Bronchial epithelial cell (primary cell): Measurements from ENCODE around the gene ZNF789. TPM values are rescaled to one million over a fixed set of nuclear protein-coding genes. Genes with fewer than 3 reads are reported as not detected.

ENCODE experiments used
- DNase-seq: peaks from one replicate; pipeline ENCODE4 v3.0.0-alpha.2; 2010; ENCODE audit warnings: low read depth
- FAIRE-seq: peaks from 2 replicates; lab custom pipeline; 2011; peaks lifted over from hg19 to GRCh38; lab: Jason Lieb, UNC
- H3K27me3 ChIP-seq: 2 replicates; pipeline ENCODE4 v1.5.1; 2011; ENCODE audit warnings: low read length; ENCODE audit not compliant: control insufficient read depth, insufficient read depth
- H3K36me3 ChIP-seq: 2 replicates; pipeline ENCODE4 v1.5.1; 2011; ENCODE audit warnings: low read length; ENCODE audit not compliant: control insufficient read depth, insufficient read depth
- H3K4me3 ChIP-seq: 2 replicates; pipeline ENCODE4 v1.5.1; 2011; ENCODE audit warnings: mild to moderate bottlenecking, low read depth, low read length, control low read depth
- total RNA-seq: library from RNA; depleted of rRNA; stranded (reverse); fragments of >200 nt; gene quantifications from 2 replicates; pipeline ENCODE4 v1.2.1, GENCODE V29; 2014
- TF ChIP-seq, protein P1 (sequence below): IDR thresholded peaks from 2 replicates; pipeline ENCODE4 v1.5.1; 2011; ENCODE audit warnings: mild to moderate bottlenecking, moderate library complexity, low read length, control low read depth, inconsistent platforms; ENCODE audit not compliant: insufficient read depth, severe bottlenecking

The ZNF789 gene
- total RNA-seq, 1 donor from 2014 or later = 2.9 TPM

DNA sequence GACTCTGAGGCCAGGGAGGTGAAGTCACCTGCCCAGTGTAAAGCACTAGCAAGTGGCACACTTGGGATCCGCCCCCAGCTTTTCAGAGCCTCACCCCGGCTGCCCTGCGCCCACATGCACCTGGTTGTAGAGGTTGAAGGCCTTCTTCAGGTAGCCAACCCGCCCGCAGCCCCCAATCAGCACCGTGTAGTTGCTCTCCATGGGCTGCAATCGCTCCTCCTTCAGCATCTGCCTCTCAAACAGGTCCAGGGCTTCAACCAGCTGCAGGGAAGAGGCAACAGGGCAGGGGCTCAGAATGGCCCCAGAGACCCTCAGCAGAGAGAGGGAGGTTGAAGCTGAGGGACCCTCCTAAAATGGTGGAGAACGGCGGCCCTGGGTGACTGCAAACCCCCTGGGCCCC, 39.5 kb upstream of the ZNF789 start:
- H3K27me3 ChIP-seq = no peaks in the 10 kb centered on the region
- no peak overlapping the region for H3K4me3 ChIP-seq
- FAIRE-seq = no peak
- TF ChIP-seq, protein P1, sequence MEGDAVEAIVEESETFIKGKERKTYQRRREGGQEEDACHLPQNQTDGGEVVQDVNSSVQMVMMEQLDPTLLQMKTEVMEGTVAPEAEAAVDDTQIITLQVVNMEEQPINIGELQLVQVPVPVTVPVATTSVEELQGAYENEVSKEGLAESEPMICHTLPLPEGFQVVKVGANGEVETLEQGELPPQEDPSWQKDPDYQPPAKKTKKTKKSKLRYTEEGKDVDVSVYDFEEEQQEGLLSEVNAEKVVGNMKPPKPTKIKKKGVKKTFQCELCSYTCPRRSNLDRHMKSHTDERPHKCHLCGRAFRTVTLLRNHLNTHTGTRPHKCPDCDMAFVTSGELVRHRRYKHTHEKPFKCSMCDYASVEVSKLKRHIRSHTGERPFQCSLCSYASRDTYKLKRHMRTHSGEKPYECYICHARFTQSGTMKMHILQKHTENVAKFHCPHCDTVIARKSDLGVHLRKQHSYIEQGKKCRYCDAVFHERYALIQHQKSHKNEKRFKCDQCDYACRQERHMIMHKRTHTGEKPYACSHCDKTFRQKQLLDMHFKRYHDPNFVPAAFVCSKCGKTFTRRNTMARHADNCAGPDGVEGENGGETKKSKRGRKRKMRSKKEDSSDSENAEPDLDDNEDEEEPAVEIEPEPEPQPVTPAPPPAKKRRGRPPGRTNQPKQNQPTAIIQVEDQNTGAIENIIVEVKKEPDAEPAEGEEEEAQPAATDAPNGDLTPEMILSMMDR = no peak
- peaks cover 27% of the 10 kb centered on the region for H3K36me3 ChIP-seq
- no peak for DNase-seq

DNA sequence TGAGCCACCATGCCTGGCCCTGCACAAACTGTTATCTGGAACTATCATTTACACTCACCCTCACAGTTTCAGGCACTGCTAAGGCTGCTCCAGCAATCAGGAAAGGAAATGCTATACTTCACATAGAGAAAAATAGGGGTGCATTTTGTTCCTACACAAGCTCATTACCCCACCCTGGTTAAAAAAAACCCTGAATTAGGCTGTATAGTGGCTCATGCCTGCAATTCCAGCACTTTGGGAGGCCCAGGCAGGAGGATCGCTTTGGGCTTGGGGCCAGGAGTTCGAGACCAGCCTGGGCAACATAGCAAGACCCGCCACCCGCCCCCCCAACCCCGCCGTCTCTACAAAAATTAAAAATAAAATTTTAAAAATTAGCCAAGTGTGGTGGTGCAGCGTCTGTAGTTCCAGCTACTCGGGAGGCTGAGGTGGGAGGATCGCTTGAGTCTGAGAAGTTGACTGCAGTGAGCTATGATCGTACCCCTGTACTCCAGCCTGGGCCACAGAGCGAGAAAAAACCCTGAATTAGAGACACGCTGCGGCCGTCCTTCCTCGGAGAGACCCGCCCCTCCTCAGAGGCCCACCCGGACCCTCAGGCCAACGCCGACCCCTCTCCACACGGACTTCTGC, 34.6 kb upstream of the ZNF789 start:
- TF ChIP-seq, protein P1 = no peak
- DNase-seq = no peak
- no peak for FAIRE-seq
- Histone ChIP-seq H3K27me3 (no peaks in the 10 kb centered on the region), H3K4me3 (peak overlapping the region; percentile 91), H3K36me3 (peaks cover 12% of the 10 kb centered on the region)

DNA sequence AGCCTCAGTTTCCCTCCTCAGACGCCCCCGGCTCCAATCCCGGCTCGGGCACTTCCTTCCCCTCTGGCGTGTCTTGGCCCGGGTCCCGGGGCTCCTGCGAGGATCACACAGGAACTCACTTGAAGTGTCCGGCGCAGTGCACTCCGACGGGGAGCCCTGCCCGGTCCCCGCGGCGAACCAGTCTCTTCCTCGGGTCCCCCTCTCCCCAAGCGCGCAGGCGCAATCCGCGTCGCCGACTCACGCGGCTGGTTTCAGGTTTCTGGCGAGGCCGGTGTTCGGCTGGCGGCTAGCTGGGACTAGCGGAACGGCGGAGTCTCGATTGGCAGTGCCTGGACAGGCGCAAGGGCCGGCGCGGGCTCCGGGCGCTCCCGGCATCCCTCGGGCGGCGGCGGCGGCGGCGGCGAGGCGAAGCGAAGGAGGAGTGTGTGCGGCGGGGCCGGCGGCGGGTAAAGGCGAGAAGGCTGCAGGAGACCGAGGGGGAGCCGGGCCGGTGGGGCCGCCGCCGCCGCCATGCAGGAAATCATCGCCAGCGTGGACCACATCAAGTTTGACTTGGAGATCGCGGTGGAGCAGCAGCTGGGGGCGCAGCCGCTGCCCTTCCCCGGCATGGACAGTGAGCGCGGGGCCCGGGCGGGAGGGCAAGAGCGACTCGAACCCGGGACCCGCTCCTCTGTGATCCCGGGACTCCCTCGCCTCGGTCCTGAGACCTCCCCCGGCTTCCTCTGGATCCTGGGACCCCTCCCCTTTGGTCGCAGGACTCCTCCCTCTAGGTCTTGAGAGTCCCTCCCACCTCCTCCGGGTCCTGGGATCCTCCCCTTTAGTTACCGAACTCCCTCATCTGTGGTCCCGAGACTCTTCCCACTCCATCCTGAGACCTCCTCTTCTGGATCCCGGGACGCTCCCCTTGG, 33.9 kb upstream of the ZNF789 start, which contains the start of the genes CPSF4 and PTCD1:
Gene CPSF4 (plus strand): TSS at position 371 of the 908 bp plus-strand sequence. CDS start 140 bp downstream, at position 511.
Gene PTCD1 (minus strand): TSS at position 226 of the 908 bp plus-strand sequence. CDS start 3,556 bp downstream, outside the sequence.
- Histone ChIP-seq H3K4me3 (peak within 1 kb of the TSS; percentile 91), H3K27me3 (no peaks in the 10 kb centered on the region), H3K36me3 (peaks cover 9% of the 10 kb centered on the region)
- DNase-seq (peak; percentile 87), FAIRE-seq (no peak)
- TF ChIP-seq, protein P1 = no peak

DNA sequence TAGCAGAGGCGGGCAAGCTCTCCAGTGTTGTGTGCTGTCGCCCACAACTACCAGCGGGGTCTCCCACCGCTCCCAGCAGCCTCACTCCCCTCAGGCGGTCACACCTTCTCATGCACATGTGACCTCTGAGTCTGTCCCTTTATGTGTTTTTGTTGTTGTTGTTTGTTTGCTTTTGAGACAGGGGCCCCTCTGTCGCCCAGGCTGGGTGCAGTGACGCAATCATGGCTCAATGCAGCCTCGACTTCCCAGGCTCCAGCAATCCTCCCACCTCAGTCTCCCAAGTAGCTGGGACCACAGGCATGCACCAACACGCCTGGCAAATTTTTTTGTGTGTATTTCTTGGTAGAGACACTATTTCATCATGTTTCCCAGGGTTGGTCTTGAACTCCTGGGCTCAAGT, 32.5 kb upstream of the ZNF789 start:
- TF ChIP-seq, protein P1 = no peak
- FAIRE-seq = no peak
- peak overlapping the region; percentile 91 for H3K4me3 ChIP-seq

DNA sequence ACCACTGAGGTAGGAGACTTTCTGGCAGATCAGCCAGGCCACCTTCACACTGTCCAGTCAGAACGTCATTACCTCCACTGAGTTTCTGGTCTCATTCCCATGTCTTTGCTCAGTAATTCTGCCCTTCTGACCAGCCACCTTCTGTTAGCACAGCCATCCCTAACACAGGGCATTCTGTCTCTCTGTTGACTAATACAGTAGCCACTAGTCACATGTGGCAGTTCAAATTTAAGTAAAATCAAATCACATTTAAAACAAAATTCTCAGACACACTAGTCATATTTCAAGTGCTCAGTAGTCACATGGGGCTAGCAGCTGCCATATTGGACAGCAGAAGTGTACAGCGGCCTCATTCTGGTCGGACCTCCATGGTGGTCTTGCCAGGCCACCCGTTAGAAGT, 26.6 kb upstream of the ZNF789 start:
- TF ChIP-seq, protein P1 = no peak
- Histone ChIP-seq H3K36me3 (peaks cover 36% of the 10 kb centered on the region), H3K27me3 (no peaks in the 10 kb centered on the region), H3K4me3 (no peak overlapping the region)
- no peak for DNase-seq
- FAIRE-seq = no peak

More for the DNA sequence above, 32.5 kb upstream of the ZNF789 start:
- Histone ChIP-seq H3K36me3 (peaks cover 9% of the 10 kb centered on the region), H3K27me3 (no peaks in the 10 kb centered on the region)
- DNase-seq = peak; percentile 29
